Cardiac fibroblast (primary cell): Measurements from ENCODE around the gene SAE1.
A peak's percentile ranks its signal among the peaks of the same experiment; 100 is the strongest.

ENCODE experiments used
- DNase-seq, 2 donors: peaks; one replicate each; pipeline versions ENCODE4 v3.0.0 to v3.0.0-alpha.2; 2010; ENCODE audit warnings: low read depth in 2 of 2
- H3K4me3 ChIP-seq, 2 donors: replicated peaks in 1 of 2; 1 replicate in 1 of 2; 2 replicates in 1 of 2; pipeline ENCODE4 v1.5.1; 2011; ENCODE audit warnings: low read depth in 2 of 2, low read length in 2 of 2, mild to moderate bottlenecking in 2 of 2, moderate library complexity in 1 of 2
- CTCF ChIP-seq: IDR thresholded peaks from one replicate; pipeline ENCODE4 v1.5.1; 2011; ENCODE audit warnings: low read depth, mild to moderate bottlenecking, low read length, inconsistent platforms

SAE1 gene

GRCh38 chr19:47105874-47106273 is 24.8 kb upstream of the SAE1 start:
- H3K4me3 ChIP-seq = no peak overlapping the region
- no peak for TF ChIP-seq CTCF
- no peak for DNase-seq

- TF ChIP-seq CTCF = no peak
- no peak overlapping the region for H3K4me3 ChIP-seq
- DNase-seq = peak; percentile 48 to 56
These were observed 23.8 kb upstream of the SAE1 start for GRCh38 chr19:47106821-47107201.

- no peak overlapping the region for H3K4me3 ChIP-seq
- DNase-seq = peak in 1 of 2 donors; percentile 40
- TF ChIP-seq CTCF = no peak
These were observed 23.3 kb upstream of the SAE1 start for GRCh38 chr19:47107202-47107952.

- no peak overlapping the region for H3K4me3 ChIP-seq
- DNase-seq = peak in 1 of 2 donors; percentile 45
- TF ChIP-seq CTCF = no peak
These were observed 22.5 kb upstream of the SAE1 start for GRCh38 chr19:47107953-47108746.

- peak overlapping the region in 1 of 2 donors; percentile 90 for H3K4me3 ChIP-seq
- no peak for TF ChIP-seq CTCF
- no peak for DNase-seq
These were observed 21.5 kb upstream of the SAE1 start for GRCh38 chr19:47109177-47109540.

GRCh38 chr19:47109541-47110375 is 20.9 kb upstream of the SAE1 start:
- TF ChIP-seq CTCF = no peak
- peak overlapping the region; percentile 86 to 90 for H3K4me3 ChIP-seq
- peak; percentile 62 to 66 for DNase-seq
